C4-2B (cell line): ENCODE measurements around the gene GPC5.

Experiments
- CTCF ChIP-seq: fragments of 450-650 bp; conservative IDR thresholded peaks from 2 replicates; pipeline ENCODE4 v1.5.1; 2017; ENCODE audit warnings: mild to moderate bottlenecking
- ZFX ChIP-seq: fragments of 450-650 bp; IDR thresholded peaks from 2 replicates; pipeline ENCODE4 v1.6.1; 2017

GRCh38 chr13:92415781-92416180 lies 1017.4 kb downstream of the GPC5 start:
- TF ChIP-seq CTCF, result no peak
- TF ChIP-seq ZFX, result no peak
